GM19035 (cell line): ENCODE results near the gene SCAMP4.

ENCODE experiments used
- ATAC-seq: cut with Tn5 transposase; IDR thresholded peaks from one replicate; pipeline ENCODE4 v1.9.1; 2021; ENCODE audit not compliant: unreplicated experiment

Gene SCAMP4

GRCh38 chr19:1936430-1936829 lies 31.2 kb downstream of the SCAMP4 start:
- no peak for ATAC-seq

DNA sequence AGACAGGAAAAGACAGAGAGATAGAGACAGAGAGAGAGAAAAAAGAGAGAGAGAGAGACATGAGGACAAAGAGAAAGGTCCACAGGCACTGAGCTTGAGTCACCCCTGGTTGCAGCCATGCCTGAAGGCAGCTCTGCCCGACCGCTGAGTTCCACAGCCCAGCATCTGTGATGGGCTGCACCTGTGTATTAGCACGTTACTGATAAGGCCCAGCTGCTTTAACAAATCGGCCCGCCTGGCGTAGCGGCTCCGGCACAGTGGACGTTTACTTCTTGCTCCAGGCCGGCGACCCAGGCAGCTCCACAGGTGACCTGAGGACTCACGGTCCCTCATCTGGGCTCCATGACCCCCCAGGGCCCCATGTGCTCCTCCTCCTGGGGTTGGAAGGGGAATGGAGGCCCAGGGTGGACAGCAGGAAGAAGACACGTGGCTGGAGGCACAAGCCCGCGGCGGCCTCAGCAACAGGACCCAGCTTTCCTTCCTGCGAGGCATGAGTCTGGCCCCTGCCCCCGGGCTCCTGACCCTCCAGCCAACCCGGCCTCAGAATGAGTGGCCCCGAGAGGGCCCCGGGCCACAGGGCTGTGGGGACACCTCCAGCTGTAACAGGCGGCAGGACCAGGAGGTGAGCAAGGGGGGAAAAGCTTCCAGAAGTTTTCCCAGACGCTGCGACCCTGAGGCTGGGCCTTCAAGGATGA lies 31.9 kb downstream of the SCAMP4 start:
- no peak for ATAC-seq

DNA sequence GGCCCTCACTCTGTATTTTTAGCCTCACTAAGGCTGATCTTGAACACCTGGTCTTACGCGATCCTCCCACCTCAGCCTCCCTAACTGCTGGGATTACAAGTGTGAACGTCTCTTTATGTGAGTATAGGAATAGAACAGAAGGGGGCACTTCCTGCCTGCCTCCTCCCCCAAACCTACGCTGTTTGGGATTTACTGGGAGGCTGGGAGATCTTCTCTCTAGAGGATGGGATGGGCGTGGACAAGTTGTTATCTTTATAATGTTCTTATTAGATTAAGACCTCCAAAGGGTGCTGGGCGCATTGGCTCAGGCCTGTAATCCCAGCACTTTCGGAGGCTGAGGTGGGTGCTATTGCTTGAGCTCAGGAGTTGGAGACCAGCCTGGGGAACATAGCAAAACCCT lies 32.9 kb downstream of the SCAMP4 start:
- no peak for ATAC-seq

GRCh38 chr19:1941146-1942077 lies 36.2 kb downstream of the SCAMP4 start, which contains the start of gene CSNK1G2:
CSNK1G2 (plus strand) TSS chr19:1941172; CDS start chr19:1969773, 28,601 bp downstream.
- peak; percentile 60 for ATAC-seq

DNA sequence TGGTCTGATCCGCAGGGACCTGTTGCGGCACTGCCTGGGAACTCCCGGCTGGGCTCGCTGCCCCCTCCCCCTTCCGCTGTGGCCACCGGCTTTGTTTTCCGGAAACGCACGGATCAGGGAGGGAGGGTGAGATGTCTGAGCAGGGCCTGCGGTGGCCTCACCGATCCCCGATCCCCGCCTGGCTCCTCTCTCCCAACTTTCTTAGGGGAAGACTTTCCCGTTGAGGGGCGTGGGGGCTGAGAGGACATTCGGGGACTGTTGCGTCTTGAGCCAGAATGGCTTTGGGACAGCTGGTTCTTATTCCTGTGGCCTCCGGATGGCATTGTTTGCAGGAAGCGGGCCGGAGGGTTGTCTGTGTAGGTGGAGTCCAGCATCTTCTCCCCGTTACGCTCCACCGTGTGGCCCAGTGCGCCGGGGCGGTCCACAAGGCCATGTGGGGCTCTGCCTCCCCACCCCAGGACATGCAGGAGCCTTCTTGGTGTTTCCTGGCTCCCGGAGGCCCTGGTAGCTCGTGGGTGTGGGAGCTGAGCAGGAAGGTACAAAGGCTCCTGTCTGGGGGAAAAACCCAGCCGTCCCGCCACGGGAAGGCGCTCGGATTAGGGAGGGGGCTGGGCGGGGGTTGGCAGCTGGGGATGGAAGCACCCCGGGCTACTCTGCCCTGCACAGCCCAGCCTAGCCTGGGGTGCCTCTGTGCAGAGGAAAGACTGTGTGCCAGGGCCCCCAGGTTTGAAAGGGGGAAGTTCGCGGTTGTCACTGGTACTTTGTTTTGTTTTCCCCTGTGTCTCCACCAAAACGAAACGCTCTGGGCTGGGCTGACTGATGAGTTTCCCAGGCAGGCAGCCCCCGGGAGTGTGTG lies 37.1 kb downstream of the SCAMP4 start:
- ATAC-seq, result peak; percentile 35

DNA sequence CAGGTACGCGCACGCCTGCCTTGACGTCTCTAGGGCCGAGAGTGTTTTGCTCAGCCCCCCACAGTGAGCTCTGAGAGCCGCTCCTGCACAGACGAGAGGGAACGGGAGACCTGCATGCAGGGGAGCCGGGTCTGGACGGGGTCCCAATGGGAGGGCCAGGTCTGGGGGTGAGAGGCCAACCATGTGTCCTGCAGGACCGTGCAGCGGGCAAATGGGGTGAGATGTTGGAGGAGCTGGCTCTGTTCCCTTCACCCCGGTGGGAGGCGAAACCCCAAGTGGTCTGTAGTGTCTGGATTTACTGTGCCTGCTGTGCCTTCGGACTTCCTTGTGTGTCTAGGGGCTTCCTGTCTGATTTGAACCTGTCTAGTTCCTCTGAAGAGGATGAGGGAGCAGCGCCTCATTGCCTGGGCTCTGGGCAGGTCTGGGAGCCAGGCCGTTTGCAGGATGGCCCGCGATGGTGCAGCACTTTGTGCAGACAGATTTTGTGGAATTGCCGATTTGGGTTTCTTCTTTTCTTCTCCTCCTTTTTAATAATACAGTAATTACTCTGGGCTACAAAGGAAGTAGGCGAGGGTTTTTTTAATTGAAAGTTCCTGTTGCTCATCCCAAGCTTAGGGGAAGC lies 37.8 kb downstream of the SCAMP4 start:
- ATAC-seq, result no peak

- no peak for ATAC-seq
Observed at GRCh38 chr19:1943661-1944087, 38.5 kb downstream of the SCAMP4 start.

DNA sequence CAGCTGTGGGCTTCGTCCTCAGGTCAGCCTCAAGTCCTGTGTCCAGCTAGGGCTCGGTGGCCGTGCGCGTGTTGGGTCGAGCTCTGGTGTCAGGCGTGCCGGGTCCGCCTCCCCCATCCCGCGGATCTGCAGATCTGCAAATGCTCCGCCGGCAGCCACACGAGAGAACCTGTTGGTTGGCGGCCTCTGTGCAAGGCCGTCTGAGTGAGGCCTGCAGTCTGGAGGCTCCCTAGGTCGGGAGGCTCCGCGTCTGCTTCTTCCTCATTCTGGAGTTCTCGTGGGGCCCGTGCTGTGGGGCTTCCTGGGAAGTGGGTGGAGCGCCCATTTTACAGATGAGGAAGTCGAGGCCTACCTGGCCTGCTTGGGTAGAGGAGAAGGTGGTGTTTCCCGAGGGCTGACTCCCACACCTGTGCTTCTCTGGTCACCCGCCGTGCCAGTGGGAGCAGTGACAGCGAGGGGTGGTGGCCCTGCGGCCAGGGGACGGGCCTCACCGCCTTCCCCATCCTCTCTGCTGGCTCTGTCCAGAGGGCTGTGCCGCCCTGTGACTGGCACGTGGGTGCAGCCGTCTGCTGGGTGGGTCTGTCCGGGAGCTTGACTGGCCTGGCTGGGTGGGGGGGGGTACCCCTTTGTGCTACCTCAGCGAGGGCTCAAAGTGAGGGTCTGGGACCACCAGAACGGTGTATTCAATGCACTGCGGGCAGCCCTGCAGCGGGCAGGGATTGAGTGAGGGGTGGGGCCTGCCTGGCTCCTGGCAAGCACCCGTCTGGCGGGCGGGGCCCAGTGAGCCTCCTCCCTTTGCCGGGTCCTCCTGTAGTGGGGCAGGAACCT lies 39.1 kb downstream of the SCAMP4 start:
- no peak for ATAC-seq

- ATAC-seq, result no peak
Observed at GRCh38 chr19:1944916-1945561, 39.8 kb downstream of the SCAMP4 start.

GRCh38 chr19:1945899-1946298 lies 40.7 kb downstream of the SCAMP4 start:
- ATAC-seq, result no peak

DNA sequence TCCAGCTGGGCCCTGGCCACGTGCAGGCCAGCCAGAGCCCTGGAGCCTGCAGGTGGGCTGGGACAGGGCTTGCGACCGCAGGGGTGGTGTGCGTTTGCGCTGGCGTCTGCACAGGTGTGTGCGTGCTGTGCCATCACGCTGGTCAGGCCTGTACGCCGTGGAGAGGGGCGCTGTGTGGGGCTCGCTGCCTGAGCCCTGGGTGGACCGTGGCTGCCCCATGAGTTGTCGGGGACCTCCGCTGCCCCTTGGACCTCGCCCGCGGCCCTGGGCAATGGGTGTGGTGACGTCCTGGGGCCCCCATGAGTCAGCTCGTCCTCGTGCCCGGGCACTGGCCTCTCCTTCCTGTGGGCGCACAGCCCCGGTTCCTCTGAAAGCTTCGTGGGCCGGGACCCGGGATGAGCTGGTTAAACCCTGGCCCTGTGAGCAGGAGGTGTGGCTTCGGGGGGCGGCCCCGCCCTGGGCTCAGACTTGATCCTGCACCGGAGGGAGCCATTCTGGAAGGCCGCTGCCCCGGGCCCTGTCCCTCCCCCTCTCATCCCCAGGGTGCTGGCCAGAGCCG lies 42.5 kb downstream of the SCAMP4 start:
- ATAC-seq, result no peak

- ATAC-seq, result no peak
Observed at GRCh38 chr19:1949304-1950101, 44.3 kb downstream of the SCAMP4 start.

DNA sequence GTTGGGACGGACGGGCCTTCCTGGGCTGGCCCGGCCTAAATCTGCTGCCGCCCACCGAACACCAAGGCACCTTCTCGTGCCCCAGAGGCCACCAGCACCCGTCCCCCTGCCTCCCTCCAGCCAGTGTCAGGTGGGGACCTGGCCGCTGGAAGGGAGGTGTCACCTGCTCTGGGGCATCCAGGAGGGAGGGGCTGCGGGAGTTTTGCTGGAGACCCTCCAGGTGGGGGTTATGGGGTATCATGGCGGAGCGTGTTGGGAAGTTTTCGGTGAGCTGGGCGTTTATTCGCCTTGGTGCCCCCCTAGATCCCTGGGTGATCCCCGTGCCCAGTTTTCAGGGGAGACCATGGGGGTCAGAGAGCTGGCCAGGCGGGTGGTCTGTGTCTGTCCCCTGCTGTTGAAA lies 45.4 kb downstream of the SCAMP4 start:
- no peak for ATAC-seq

- ATAC-seq, result no peak
Observed at GRCh38 chr19:1952635-1953034, 47.4 kb downstream of the SCAMP4 start.

GRCh38 chr19:1953037-1953436 lies 47.8 kb downstream of the SCAMP4 start:
- no peak for ATAC-seq

DNA sequence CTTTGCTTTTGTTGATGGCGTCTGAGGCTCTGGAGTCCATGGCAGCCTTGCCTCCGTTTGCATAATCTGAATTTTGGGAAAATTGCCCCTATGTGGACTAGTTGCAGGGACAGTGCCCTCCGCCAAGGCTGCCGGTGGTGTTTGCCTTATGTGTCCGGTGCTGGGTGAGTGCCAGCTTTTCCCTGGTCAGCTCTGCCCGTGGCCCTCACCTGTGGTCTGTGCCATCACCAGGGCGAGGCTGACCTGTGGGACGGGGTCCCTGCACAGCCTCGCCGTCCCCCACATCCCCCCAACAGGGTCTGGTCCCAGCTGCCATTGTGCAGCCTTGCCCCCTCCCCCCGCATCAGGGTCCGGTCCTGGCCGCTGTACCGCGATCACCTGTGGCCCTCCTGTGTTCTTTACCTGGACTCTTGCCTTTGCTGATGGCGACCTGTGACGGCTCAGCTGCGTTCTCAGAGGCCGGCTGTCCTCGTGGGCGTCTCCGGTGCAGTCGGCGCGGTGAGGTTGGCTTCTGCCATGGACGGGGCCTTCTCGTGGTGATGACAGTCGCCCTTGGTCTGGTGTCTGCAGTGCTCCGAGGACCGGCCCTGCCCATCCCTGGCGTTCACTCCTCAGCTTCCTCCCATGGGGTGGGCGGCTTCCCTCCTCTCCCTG lies 48.4 kb downstream of the SCAMP4 start:
- ATAC-seq, result no peak

- no peak for ATAC-seq
Observed at GRCh38 chr19:1954532-1954933, 49.3 kb downstream of the SCAMP4 start.
